GM12891 (cell line): ENCODE data around the gene STEEP1.

Source experiments
- POLR2A ChIP-seq: IDR thresholded peaks from 2 replicates; pipeline ENCODE4 v1.6.1; 2011; ENCODE audit warnings: low read depth, low read length, control low read depth
- POLR2AphosphoS5 ChIP-seq: IDR thresholded peaks from 2 replicates; pipeline ENCODE4 v1.6.1; 2011; ENCODE audit warnings: low read depth, low read length, control low read depth
- POU2F2 ChIP-seq: IDR thresholded peaks from 2 replicates; pipeline ENCODE4 v1.6.1; 2011; ENCODE audit warnings: low read depth, mild to moderate bottlenecking, control low read depth, low read length, moderate library complexity
- SPI1 ChIP-seq: IDR thresholded peaks from 2 replicates; pipeline ENCODE4 v1.6.1; 2011; ENCODE audit warnings: low read depth, low read length, control low read depth
- TAF1 ChIP-seq: IDR thresholded peaks from 2 replicates; pipeline ENCODE4 v1.6.1; 2011; ENCODE audit warnings: low read depth, low read length, control low read depth

- TF ChIP-seq POLR2AphosphoS5: no peak
- no peak for TF ChIP-seq POLR2A
- TF ChIP-seq POU2F2: no peak
- no peak for TF ChIP-seq TAF1
- no peak for TF ChIP-seq SPI1
Observed at GRCh38 chrX:119605464-119606279, 40.5 kb upstream of the STEEP1 start.
